Astrocyte (in vitro differentiated cells and primary cell): ENCODE measurements around the gene HDGF.

Source experiments
- CTCF ChIP-seq: IDR thresholded peaks from 2 replicates; pipeline ENCODE4 v1.5.1; 2011; ENCODE audit warnings: low read depth, mild to moderate bottlenecking, inconsistent platforms, low read length, moderate library complexity; ENCODE audit not compliant: insufficient read depth
- EZH2 ChIP-seq: IDR thresholded peaks from 2 replicates; pipeline ENCODE4 v1.6.1; 2012; ENCODE audit warnings: mild to moderate bottlenecking, low read length, inconsistent platforms; ENCODE audit not compliant: insufficient read depth

- no peak for TF ChIP-seq CTCF
- no peak for TF ChIP-seq EZH2
These were observed 56.8 kb downstream of the HDGF start for GRCh38 chr1:156694690-156694962.
